ENCODE results near the gene DPP10. TPM values are rescaled to one million over a fixed set of nuclear protein-coding genes. Genes with fewer than 3 reads are reported as not detected.
A peak's percentile ranks its signal among the peaks of the same experiment; 100 is the strongest.

DPP10 gene
- total and polyA plus RNA-seq, 4 donors = 0.08 to 5.0 (median 0.27) TPM

DNA sequence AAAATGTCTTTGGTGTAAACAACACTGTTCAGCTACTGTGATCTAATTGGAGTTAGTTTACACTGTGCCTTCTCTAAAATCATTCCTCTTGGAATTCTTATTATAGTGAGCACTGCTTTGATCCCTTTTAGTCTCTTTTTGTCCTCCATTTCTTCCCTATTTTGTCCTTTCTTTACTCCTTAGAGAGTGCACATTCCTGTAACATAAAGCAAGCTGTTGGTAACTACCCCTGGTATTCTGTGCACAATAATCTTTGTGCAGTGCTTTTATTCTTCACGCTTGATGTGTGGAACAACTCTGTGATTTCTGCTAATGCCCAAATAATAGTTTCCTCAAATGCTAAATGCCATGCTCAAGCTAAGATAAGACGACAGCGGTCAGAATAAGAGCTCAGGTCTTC, 401.5 kb downstream of the DPP10 start:
- DNase-seq (no peak), ATAC-seq (ENCODE audit: insufficient read depth, low FRiP score) (no peak)
- Histone ChIP-seq H3K4me3 (no peak overlapping the region), H3K9me3 (ENCODE audit: control insufficient read depth in 4 of 4, insufficient read depth in 3 of 4, low read length in 3 of 4) (no peaks in the 10 kb centered on the region), H3K36me3 (ENCODE audit: control insufficient read depth in 4 of 4, insufficient read depth in 4 of 4, low read length in 4 of 4) (no peaks in the 10 kb centered on the region), H3K9ac (ENCODE audit: insufficient read depth in 1 of 2, low read length in 2 of 2) (peak overlapping the region in 1 of 2 donors; percentile 9), H3K27ac (ENCODE audit: low read depth in 1 of 2, low read length in 1 of 2) (no peak overlapping the region), H3K4me1 (ENCODE audit: control insufficient read depth in 5 of 5, insufficient read depth in 5 of 5, low read length in 5 of 5) (no peaks in the 10 kb centered on the region), H3K27me3 (ENCODE audit: control insufficient read depth in 3 of 3, insufficient read depth in 3 of 3, low read length in 2 of 3) (no peaks in the 10 kb centered on the region)
- TF ChIP-seq, protein P1, sequence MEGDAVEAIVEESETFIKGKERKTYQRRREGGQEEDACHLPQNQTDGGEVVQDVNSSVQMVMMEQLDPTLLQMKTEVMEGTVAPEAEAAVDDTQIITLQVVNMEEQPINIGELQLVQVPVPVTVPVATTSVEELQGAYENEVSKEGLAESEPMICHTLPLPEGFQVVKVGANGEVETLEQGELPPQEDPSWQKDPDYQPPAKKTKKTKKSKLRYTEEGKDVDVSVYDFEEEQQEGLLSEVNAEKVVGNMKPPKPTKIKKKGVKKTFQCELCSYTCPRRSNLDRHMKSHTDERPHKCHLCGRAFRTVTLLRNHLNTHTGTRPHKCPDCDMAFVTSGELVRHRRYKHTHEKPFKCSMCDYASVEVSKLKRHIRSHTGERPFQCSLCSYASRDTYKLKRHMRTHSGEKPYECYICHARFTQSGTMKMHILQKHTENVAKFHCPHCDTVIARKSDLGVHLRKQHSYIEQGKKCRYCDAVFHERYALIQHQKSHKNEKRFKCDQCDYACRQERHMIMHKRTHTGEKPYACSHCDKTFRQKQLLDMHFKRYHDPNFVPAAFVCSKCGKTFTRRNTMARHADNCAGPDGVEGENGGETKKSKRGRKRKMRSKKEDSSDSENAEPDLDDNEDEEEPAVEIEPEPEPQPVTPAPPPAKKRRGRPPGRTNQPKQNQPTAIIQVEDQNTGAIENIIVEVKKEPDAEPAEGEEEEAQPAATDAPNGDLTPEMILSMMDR (IDR thresholded peaks at IDR 0.05; ENCODE audit: control extremely low read depth, extremely low read depth) = no peak
- 88 to 90% methylated on average over 3 of the region's 3 CpGs for WGBS, 2 donors

- H3K9ac ChIP-seq (ENCODE audit: insufficient read depth in 1 of 2, low read length in 2 of 2) = no peak overlapping the region
- H3K27ac ChIP-seq (ENCODE audit: low read depth in 1 of 2, low read length in 1 of 2) = no peak overlapping the region
- TF ChIP-seq, protein P1 (IDR thresholded peaks at IDR 0.05; ENCODE audit: control extremely low read depth, extremely low read depth) = no peak
- H3K9me3 ChIP-seq (ENCODE audit: control insufficient read depth in 4 of 4, insufficient read depth in 3 of 4, low read length in 3 of 4) = no peaks in the 10 kb centered on the region
- no peaks in the 10 kb centered on the region for H3K27me3 ChIP-seq (ENCODE audit: control insufficient read depth in 3 of 3, insufficient read depth in 3 of 3, low read length in 2 of 3)
- ATAC-seq (ENCODE audit: insufficient read depth, low FRiP score) (no peak), DNase-seq (no peak)
- 52 to 73% methylated on average over 1 of the region's 1 CpG for WGBS, 2 donors
- no peak overlapping the region for H3K4me3 ChIP-seq
- no peaks in the 10 kb centered on the region for H3K4me1 ChIP-seq (ENCODE audit: control insufficient read depth in 5 of 5, insufficient read depth in 5 of 5, low read length in 5 of 5)
- no peaks in the 10 kb centered on the region for H3K36me3 ChIP-seq (ENCODE audit: control insufficient read depth in 4 of 4, insufficient read depth in 4 of 4, low read length in 4 of 4)
Measured at GRCh38 chr2:114857196-114857595, 414.8 kb downstream of the DPP10 start.

DNA sequence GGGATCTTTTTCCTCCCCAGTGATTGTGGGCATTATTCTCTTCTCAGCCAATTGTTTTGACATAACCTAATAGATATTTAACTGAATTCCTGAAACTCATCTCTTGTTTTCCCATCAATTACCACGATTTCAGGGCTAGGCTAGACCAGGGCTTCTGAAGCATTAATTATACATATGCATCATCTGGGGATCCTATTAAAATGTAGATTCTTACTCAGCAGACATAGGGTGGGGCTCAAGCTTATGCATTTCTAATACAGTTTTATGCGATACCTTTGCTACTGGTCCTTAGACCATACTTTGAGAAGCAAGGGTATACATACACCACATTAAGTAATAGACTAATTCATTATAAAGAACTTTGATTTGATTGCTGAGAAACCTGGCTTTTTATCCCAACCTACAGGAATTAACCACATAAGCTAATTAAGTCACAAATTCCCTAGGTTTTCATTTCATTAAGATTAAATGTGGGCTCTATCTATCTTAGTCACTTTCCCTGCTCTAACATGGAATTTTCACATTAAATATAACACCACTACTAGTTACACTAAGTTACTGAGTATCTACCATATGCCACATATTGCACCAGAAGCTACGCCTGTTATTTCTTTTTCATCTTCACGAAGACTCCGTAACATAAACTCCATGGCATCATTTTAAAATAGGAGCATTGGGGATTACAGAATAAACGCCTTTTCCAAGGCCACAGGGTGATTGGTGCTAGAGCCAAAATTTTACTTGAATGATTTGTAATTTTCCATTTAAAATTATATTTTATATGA, 417.5 kb downstream of the DPP10 start:
- TF ChIP-seq, protein P1 (IDR thresholded peaks at IDR 0.05; ENCODE audit: control extremely low read depth, extremely low read depth) = no peak
- H3K4me3 ChIP-seq = no peak overlapping the region
- 85 to 91% methylated on average over 6 of the region's 6 CpGs for WGBS, 2 donors
- H3K9ac ChIP-seq (ENCODE audit: insufficient read depth in 1 of 2, low read length in 2 of 2) = no peak overlapping the region
- no peaks in the 10 kb centered on the region for H3K36me3 ChIP-seq (ENCODE audit: control insufficient read depth in 4 of 4, insufficient read depth in 4 of 4, low read length in 4 of 4)
- no peaks in the 10 kb centered on the region for H3K9me3 ChIP-seq (ENCODE audit: control insufficient read depth in 4 of 4, insufficient read depth in 3 of 4, low read length in 3 of 4)
- H3K27ac ChIP-seq (ENCODE audit: low read depth in 1 of 2, low read length in 1 of 2) = no peak overlapping the region
- ATAC-seq (ENCODE audit: insufficient read depth, low FRiP score) (no peak), DNase-seq (no peak)
- no peaks in the 10 kb centered on the region for H3K27me3 ChIP-seq (ENCODE audit: control insufficient read depth in 3 of 3, insufficient read depth in 3 of 3, low read length in 2 of 3)
- no peaks in the 10 kb centered on the region for H3K4me1 ChIP-seq (ENCODE audit: control insufficient read depth in 5 of 5, insufficient read depth in 5 of 5, low read length in 5 of 5)

Measured in lung (tissue), 12 donors.